ENCODE results near the gene SCGN.

DNA sequence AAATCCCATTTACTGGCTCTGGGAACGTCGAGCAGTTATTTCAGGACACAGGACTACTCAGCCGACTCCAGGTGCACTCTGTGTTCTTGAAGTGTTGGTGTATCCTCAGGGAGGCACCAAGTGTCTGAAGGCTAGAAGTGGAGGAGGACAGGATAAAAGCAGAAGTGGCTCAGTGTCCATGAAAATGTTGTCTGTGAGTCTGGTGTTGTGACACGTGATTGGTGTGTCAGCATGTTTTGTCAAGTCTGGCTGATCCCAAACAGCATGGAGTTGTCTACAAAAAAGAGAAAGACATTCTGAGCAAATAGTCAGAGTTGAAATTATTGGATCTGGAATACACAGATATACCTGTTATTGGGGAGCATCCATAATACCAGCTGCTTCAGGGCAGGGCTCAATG lies 30.3 kb downstream of the SCGN start:
- TF ChIP-seq ZNF584 (CRISPR knock-in tag; IDR thresholded peaks at IDR 0.05; ENCODE audit: low read depth) (no peak), POLR2AphosphoS5 (IDR thresholded peaks at IDR 0.05; ENCODE audit: control insufficient read depth, insufficient read depth, low read depth, low read length) (no peak)

Data from K562 (cell line).